HEK293T (cell line): Measurements from ENCODE around the gene CNTN6.

ENCODE experiments used
- CTCF ChIA-PET: fragments of 350-600 bp; formaldehyde crosslinking; extraction: SDS; loops from one replicate; lab custom pipeline; 2021; ENCODE audit warnings: antibody characterized with exemption, inconsistent platforms; lab: Yijun Ruan, JAX
- POLR2A ChIA-PET: fragments of 350-600 bp; formaldehyde crosslinking; extraction: SDS; loops from one replicate; lab custom pipeline; 2020; ENCODE audit warnings: antibody characterized with exemption, inconsistent platforms; lab: Yijun Ruan, JAX
- DNase-seq: peaks from one replicate; pipeline ENCODE4 v3.0.0; 2012; ENCODE audit warnings: mixed read lengths; ENCODE audit errors: extremely low spot score
- ARNT ChIP-seq: fragments of 450-650 bp; IDR thresholded peaks from 2 replicates; pipeline ENCODE4 v1.6.1; 2017; ENCODE audit warnings: mild to moderate bottlenecking
- BHLHE40 ChIP-seq: fragments of 450-650 bp; IDR thresholded peaks from 2 replicates; pipeline ENCODE4 v1.6.1; 2016; ENCODE audit warnings: mild to moderate bottlenecking, moderate library complexity, borderline replicate concordance
- CTBP1 ChIP-seq: fragments of 450-650 bp; IDR thresholded peaks from 2 replicates; pipeline ENCODE4 v1.6.1; 2016; ENCODE audit warnings: borderline replicate concordance
- ELF4 ChIP-seq: fragments of 450-650 bp; IDR thresholded peaks from 2 replicates; pipeline ENCODE4 v1.6.1; 2017; ENCODE audit warnings: antibody characterized with exemption
- FOXA1 ChIP-seq: fragments of 450-650 bp; IDR thresholded peaks from 2 replicates; pipeline ENCODE4 v1.6.1; 2016; ENCODE audit warnings: mild to moderate bottlenecking
- FOXK2 ChIP-seq: fragments of 450-650 bp; IDR thresholded peaks from 2 replicates; pipeline ENCODE4 v1.6.1; 2016; ENCODE audit warnings: mild to moderate bottlenecking
- FOXM1 ChIP-seq: fragments of 450-650 bp; IDR thresholded peaks from 2 replicates; pipeline ENCODE4 v1.6.1; 2017; ENCODE audit warnings: mild to moderate bottlenecking, borderline replicate concordance
- HDGF ChIP-seq: fragments of 450-650 bp; IDR thresholded peaks from 2 replicates; pipeline ENCODE4 v1.6.1; 2017; ENCODE audit warnings: antibody characterized with exemption, borderline replicate concordance
- L3MBTL2 ChIP-seq: fragments of 450-650 bp; conservative IDR thresholded peaks from 2 replicates; pipeline ENCODE4 v1.6.1; 2016; ENCODE audit warnings: mild to moderate bottlenecking
- LEF1 ChIP-seq: fragments of 450-650 bp; IDR thresholded peaks from 2 replicates; pipeline ENCODE4 v1.6.1; 2017; ENCODE audit warnings: mild to moderate bottlenecking, borderline replicate concordance
- NFRKB ChIP-seq: fragments of 450-650 bp; IDR thresholded peaks from 2 replicates; pipeline ENCODE4 v1.6.1; 2016; ENCODE audit warnings: mild to moderate bottlenecking, moderate library complexity
- PKNOX1 ChIP-seq: fragments of 450-650 bp; IDR thresholded peaks from 2 replicates; pipeline ENCODE4 v1.6.1; 2016
- SP1 ChIP-seq: fragments of 450-650 bp; IDR thresholded peaks from 2 replicates; pipeline ENCODE4 v1.6.1; 2017
- SUZ12 ChIP-seq: fragments of 450-650 bp; IDR thresholded peaks from 2 replicates; pipeline ENCODE4 v1.6.1; 2016; ENCODE audit warnings: mild to moderate bottlenecking
- TARDBP ChIP-seq: fragments of 450-650 bp; IDR thresholded peaks from 2 replicates; pipeline ENCODE4 v1.6.1; 2016
- ZNF384 ChIP-seq: fragments of 450-650 bp; IDR thresholded peaks from 2 replicates; pipeline ENCODE4 v1.6.1; 2016

The CNTN6 gene

GRCh38 chr3:1214933-1215332, 122.1 kb downstream of the CNTN6 start:
- CTCF ChIA-PET = no interaction called here
- no peak for DNase-seq
- TF ChIP-seq ARNT (no peak), FOXM1 (no peak), SUZ12 (no peak), NFRKB (no peak), HDGF (no peak), SP1 (no peak), FOXA1 (no peak), BHLHE40 (no peak), FOXK2 (no peak), ELF4 (no peak), ZNF384 (no peak), TARDBP (no peak), PKNOX1 (no peak)
- POLR2A ChIA-PET = no interaction called here

GRCh38 chr3:1216856-1217255, 124.0 kb downstream of the CNTN6 start:
- DNase-seq = no peak
- POLR2A ChIA-PET = no interaction called here
- CTCF ChIA-PET = no interaction called here
- TF ChIP-seq L3MBTL2 (no peak), PKNOX1 (no peak)

- DNase-seq = no peak
- ChIA-PET POLR2A (no interaction called here), CTCF (no interaction called here)
- TF ChIP-seq CTBP1 (no peak), SP1 (no peak), BHLHE40 (no peak), FOXM1 (no peak)
Measured at GRCh38 chr3:1227111-1227510, 134.3 kb downstream of the CNTN6 start.

- CTCF ChIA-PET = no interaction called here
- POLR2A ChIA-PET = no interaction called here
- no peak for DNase-seq
Measured at GRCh38 chr3:1228289-1228688, 135.5 kb downstream of the CNTN6 start.

GRCh38 chr3:1230920-1231319, 138.1 kb downstream of the CNTN6 start:
- ChIA-PET POLR2A (no interaction called here), CTCF (no interaction called here)
- no peak for DNase-seq
- no peak for TF ChIP-seq ELF4
- TF ChIP-seq FOXK2 = no peak
- no peak for TF ChIP-seq L3MBTL2
- TF ChIP-seq PKNOX1 = no peak
- no peak for TF ChIP-seq BHLHE40
- TF ChIP-seq SUZ12 = no peak
- no peak for TF ChIP-seq CTBP1
- no peak for TF ChIP-seq TARDBP
- no peak for TF ChIP-seq FOXA1
- no peak for TF ChIP-seq LEF1
- TF ChIP-seq ZNF384 = no peak
- no peak for TF ChIP-seq HDGF
- TF ChIP-seq FOXM1 = no peak
- no peak for TF ChIP-seq NFRKB
- TF ChIP-seq SP1 = no peak

More at GRCh38 chr3:1228289-1228688, 135.5 kb downstream of the CNTN6 start:
- no peak for TF ChIP-seq CTBP1
- TF ChIP-seq FOXA1 = no peak
- no peak for TF ChIP-seq HDGF
- no peak for TF ChIP-seq LEF1
- no peak for TF ChIP-seq FOXK2
- no peak for TF ChIP-seq NFRKB
- no peak for TF ChIP-seq SUZ12
- TF ChIP-seq L3MBTL2 = no peak
- TF ChIP-seq FOXM1 = no peak
- TF ChIP-seq SP1 = no peak
- TF ChIP-seq PKNOX1 = no peak
- no peak for TF ChIP-seq ELF4
- no peak for TF ChIP-seq BHLHE40
- TF ChIP-seq ARNT = no peak
- TF ChIP-seq ZNF384 = no peak

GRCh38 chr3:1232276-1232675, 139.5 kb downstream of the CNTN6 start:
- no peak for TF ChIP-seq FOXA1
- TF ChIP-seq LEF1 = no peak
- TF ChIP-seq SUZ12 = no peak
- TF ChIP-seq TARDBP = no peak
- no peak for TF ChIP-seq NFRKB
- no peak for TF ChIP-seq SP1
- TF ChIP-seq L3MBTL2 = no peak
- no peak for TF ChIP-seq FOXK2
- TF ChIP-seq BHLHE40 = no peak
- no peak for TF ChIP-seq FOXM1
- POLR2A ChIA-PET = no interaction called here
- CTCF ChIA-PET = no interaction called here
- DNase-seq = no peak
